GM19025 (cell line): ENCODE measurements around the gene TSGA10IP.
"Not testable (repeated sequence)": the region's sequence is repeated elsewhere in the genome, so short reads cannot be mapped to it uniquely, and the experiment has no call there.

Experiments used
- ATAC-seq: cut with Tn5 transposase; IDR thresholded peaks from one replicate; pipeline ENCODE4 v1.9.1; 2021; ENCODE audit warnings: mild to moderate bottlenecking, low read depth, moderate library complexity; ENCODE audit not compliant: unreplicated experiment

TSGA10IP gene

DNA sequence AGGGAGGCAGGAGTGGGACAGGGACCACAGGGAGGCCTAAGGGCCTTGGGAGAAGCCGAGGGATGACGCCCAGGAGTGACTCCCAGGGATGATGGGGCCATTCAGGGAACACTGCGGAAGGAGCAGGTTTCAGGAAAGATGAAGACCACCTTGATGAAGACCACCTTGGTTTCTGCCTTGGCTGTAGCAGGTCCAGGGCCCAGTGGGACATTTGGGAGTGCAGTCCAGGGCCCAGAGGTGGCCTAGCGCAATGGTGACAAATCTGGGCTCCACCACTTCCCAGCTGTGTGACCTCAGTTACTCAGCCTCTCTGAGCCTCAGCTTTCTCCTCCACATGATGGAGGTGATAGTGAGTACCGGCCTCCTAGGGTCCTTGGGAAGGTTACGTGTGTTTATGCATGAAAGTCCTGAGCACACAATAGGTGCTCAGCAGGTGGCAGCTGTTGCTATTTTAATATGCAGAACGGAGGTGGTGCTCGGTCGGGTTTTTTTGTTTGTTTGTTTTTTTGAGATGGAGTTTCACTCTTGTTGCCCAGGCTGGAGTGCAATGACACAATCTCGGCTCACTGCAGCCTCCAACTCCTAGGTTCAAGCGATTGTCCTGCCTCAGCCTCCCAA, 770 bp downstream of the TSGA10IP start:
- no peak for ATAC-seq

- no peak for ATAC-seq
These were observed 1.4 kb downstream of the TSGA10IP start for GRCh38 chr11:65946655-65947054.

DNA sequence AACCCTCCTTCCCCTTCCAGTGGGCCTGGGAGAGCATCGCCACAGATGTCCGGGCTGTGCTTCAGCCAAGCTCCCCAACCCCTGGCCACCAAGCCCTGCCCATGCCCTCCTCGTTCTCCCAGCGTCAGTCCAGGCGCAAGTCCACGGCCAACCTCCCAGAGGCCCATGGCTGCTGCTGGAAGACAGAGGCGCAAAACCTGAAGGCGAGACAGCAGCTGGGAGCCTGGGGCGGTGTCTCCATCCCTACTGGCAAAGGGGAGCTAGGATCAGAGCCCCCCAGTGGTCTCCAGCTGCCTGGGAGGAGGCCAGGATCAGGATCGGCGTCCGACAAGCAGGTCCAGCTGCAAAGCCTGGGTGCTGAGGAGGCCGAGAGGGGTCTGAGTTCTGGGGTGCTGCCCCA, 1.9 kb downstream of the TSGA10IP start:
- ATAC-seq, result no peak

DNA sequence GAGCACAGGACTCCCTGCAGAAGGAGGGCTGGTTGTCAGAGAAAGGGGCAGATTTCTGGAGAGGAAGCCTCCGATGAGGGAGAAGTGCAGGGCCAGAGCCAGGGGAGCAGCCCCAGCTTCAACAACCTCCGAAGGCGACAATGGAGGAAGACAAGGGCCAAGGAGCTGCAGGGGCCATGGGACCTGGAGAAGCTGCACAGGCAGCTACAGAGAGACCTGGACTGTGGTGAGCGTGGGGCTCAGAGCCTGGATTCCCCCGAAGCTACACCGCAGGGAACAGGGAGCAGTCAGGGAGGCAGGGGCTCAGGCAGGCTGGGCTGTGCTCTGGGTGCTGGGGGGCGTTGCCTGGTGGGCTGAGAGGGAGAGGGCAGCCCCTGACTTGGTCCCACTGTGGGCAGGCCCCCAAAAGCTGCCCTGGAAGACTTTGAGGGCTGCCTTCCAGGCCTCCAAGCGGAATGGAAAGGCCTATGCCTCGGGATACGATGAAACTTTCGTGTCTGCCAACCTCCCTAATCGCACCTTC, 2.4 kb downstream of the TSGA10IP start:
- ATAC-seq, result no peak

DNA sequence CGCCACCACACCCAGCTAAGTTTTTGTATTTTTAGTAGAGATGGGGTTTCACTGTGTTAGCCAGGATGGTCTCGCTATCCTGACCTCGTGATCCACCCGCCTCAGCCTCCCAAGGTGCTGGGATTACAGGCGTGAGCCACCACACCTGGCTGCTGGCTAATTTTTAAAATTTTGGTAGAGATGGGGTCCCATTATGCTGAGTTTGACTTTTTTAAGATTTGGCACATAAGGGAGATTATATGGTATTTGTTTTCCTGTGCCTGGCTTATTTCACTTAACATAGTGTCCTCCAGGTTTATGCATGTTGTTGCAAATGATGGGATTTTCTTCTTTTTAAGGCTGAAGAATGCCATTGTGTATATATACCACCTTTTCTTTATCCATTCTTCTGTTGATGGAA, 5.4 kb downstream of the TSGA10IP start:
- ATAC-seq, result not testable (repeated sequence)

- ATAC-seq, result not testable (repeated sequence)
These were observed 6.4 kb downstream of the TSGA10IP start for GRCh38 chr11:65951641-65952040.

DNA sequence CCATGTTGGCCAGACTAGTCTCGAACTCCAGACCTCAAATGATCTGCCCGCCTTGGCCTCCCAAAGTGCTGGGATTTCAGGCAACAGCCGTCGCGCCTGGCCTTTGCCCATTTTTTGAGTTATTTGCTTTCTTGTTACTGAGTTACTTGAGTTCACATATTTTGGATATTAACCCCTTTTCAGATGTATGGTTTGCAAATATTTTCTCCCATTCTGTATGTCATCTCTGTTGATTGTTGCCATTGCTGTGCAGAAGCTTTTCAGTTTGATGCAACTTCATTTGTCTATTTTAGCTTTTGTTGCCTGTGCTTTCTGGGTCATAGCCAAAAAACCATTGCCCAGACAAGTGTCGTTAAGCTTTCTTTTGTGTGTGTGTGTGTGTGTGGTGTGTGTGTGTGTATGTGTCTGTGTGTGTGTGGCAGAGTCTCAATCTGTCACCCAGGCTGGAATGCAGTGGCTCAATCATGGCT, 6.8 kb downstream of the TSGA10IP start:
- no peak for ATAC-seq

DNA sequence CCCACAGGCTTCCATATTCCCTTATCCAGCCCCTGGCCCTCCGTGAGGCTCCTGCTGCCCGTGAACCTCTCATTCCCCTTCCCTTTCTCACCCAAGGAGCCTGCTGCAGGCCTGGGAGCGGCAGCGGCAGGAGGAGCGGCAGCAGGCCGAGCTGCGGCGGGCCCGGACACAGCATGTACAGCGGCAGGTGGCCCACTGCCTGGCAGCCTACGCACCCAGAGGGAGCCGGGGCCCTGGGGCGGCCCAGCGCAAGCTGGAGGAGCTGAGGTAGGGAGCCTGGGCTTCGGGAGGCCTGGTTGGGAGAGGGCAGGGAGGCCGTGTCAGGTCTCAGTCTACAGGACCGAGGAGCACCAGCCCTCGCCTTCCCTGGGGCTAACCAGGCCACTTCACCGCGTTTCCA, 8.2 kb downstream of the TSGA10IP start:
- ATAC-seq, result no peak

DNA sequence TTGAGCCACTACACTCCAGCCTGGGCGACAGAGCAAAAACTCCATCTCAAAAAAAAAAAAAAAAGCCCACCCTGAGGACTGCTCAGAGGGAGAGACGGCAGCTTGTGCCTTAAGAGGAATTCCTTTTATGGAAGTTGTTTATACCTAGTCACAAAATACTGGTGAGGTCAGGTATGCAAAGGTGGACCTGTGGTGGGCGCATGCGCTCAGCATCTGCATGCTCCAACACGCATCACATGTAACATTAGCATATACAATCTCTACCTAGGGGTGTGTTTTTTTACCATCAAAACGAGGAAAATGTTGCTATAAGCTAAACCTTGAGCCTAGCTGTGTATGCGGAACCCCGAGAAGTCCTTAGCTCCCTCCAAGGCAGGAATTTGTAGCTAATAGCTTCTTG, 9.5 kb downstream of the TSGA10IP start:
- ATAC-seq, result no peak

DNA sequence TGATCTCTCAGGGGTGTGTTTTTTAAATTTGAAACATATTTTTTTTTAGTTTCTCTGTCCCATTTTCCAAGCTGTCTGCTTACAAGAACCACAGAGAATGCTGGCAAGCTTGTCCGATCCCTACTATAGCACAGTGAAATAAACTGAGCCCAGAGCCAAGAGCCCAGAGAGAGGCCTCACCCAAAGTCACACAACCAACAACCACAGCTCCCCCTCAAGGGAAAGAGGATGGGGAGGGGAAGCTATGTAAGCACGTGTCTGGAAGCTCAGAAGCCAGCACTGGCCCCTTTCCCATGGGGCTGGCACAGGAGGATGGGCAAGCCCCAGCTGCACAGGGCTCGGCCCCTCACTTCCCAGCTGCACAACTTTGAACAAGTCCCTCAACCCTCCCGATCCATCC, 13.0 kb downstream of the TSGA10IP start:
- ATAC-seq, result no peak

- ATAC-seq, result no peak
These were observed 13.6 kb downstream of the TSGA10IP start for GRCh38 chr11:65958774-65959420.

DNA sequence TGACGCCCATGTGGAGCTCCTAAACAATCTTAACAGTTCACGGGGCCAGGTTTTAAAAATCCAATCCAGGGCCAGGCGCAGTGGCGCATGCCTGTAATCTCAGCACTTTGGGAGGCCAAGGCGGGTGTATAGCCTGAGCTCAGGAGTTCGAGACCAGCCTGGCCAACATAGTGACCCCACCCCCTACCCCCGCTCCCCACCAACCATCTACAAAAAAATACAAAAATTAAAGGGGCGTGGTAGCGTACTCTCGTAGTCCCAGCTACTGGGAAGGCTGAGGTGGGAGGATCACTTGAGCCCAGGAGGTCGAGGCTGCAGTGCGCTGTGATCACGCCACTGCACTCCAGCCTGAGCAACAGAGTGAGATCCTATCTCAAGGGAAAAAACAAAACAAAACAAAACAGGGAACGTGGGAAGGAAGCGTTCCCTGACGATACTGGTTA, 15.6 kb downstream of the TSGA10IP start:
- ATAC-seq, result no peak

- peak; percentile 79 for ATAC-seq
These were observed 16.2 kb downstream of the TSGA10IP start, which contains the start of gene SART1 for GRCh38 chr11:65961267-65962140. SART1 (plus strand) TSS chr11:65961734; CDS start chr11:65961781, 47 bp downstream.

- no peak for ATAC-seq
These were observed 16.9 kb downstream of the TSGA10IP start for GRCh38 chr11:65962141-65962564.

- no peak for ATAC-seq
These were observed 19.6 kb downstream of the TSGA10IP start for GRCh38 chr11:65964906-65965305.

GRCh38 chr11:65965986-65966762, 20.9 kb downstream of the TSGA10IP start:
- no peak for ATAC-seq

DNA sequence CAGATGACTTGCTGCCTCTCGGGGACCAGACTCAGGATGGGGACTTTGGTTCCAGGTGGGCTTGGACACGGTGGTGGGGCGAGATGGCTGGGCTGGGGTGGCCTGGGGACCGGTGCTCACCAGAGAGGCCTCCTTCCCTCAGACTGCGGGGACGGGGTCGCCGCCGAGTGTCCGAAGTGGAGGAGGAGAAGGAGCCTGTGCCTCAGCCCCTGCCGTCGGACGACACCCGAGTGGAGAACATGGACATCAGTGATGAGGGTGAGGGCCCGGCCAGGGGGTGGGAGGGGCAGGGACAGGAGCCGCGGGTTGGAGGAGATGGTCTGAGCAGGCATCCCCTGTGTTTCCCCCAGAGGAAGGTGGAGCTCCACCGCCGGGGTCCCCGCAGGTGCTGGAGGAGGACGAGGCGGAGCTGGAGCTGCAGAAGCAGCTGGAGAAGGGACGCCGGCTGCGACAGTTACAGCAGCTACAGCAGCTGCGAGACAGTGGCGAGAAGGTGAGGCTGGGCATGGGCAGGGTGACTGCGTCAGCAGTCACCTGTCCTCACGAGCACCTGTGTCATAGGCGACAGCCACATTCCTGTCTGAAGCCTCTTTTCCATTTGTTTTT, 22.2 kb downstream of the TSGA10IP start:
- ATAC-seq, result no peak

DNA sequence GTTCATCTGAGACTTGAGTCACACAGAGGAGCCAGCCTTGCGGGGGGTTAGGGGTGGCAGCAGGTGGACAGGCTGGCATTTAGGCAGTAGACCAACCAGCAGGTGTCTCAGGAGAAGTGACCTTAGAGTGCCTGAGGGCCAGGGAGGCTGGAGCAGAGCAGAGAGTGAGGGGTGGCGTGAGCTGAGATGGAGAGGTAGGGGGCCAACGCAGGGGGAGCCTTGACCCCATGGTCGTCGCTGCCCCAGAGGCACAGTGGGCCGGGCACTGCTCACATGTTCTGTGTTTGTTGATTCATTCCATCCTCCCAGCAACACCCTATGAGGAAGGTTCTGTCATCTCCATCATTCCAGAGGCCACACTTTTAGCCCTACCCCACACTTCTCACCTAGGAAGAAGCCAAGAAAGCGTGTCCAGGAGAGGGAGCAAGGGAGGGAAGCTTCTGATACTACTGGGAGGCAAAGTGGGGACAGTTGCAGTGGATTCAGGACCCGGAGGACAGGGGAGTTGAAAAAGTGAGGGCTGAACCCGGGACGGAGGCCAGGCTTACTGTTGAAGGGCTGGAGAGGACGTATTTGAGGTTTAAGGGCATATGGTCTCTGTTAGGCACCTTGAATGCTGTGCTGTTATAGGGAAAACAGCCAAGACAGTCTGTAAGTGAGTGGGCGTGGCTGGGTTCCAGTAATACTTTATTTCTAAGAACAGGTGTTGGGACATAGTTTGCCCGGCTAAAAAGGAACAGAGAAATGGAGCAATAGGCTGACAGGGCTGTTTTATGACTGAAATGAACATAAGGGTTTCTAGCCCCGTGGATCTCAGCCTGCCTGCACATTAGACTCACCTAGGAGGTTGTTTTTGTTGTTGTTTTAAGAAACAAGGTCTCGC, 23.6 kb downstream of the TSGA10IP start:
- ATAC-seq, result no peak

- ATAC-seq, result no peak
These were observed 26.8 kb downstream of the TSGA10IP start for GRCh38 chr11:65972116-65972515.
